Measurements from ENCODE around the gene UQCC5.

- TF ChIP-seq, protein P1, sequence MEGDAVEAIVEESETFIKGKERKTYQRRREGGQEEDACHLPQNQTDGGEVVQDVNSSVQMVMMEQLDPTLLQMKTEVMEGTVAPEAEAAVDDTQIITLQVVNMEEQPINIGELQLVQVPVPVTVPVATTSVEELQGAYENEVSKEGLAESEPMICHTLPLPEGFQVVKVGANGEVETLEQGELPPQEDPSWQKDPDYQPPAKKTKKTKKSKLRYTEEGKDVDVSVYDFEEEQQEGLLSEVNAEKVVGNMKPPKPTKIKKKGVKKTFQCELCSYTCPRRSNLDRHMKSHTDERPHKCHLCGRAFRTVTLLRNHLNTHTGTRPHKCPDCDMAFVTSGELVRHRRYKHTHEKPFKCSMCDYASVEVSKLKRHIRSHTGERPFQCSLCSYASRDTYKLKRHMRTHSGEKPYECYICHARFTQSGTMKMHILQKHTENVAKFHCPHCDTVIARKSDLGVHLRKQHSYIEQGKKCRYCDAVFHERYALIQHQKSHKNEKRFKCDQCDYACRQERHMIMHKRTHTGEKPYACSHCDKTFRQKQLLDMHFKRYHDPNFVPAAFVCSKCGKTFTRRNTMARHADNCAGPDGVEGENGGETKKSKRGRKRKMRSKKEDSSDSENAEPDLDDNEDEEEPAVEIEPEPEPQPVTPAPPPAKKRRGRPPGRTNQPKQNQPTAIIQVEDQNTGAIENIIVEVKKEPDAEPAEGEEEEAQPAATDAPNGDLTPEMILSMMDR (IDR thresholded peaks at IDR 0.05), result no peak
- no peak for TF ChIP-seq EZH2 (IDR thresholded peaks at IDR 0.05)
These were observed 24.8 kb downstream of the UQCC5 start for GRCh38 chr3:52561028-52561747.

Data from neural progenitor cell (in vitro differentiated cells).